Brain microvascular endothelial cell (primary cell): Measurements from ENCODE around the gene VPS13D.

Experiments used
- DNase-seq: peaks from one replicate; pipeline ENCODE4 v3.0.0-alpha.2; 2020
- H3K27ac ChIP-seq: fragments of 250-450 bp; sonication (Bioruptor Pico); 2 replicates; pipeline ENCODE4 v1.5.1; 2020; ENCODE audit warnings: mild to moderate bottlenecking, moderate library complexity
- H3K27me3 ChIP-seq: fragments of 250-450 bp; sonication (Bioruptor Pico); replicated peaks from 2 replicates; pipeline ENCODE4 v1.5.1; 2020; ENCODE audit warnings: mild to moderate bottlenecking
- H3K36me3 ChIP-seq: fragments of 250-450 bp; sonication (Bioruptor Pico); replicated peaks from 2 replicates; pipeline ENCODE4 v1.5.1; 2020; ENCODE audit warnings: mild to moderate bottlenecking
- H3K4me3 ChIP-seq: 2 replicates; pipeline ENCODE4 v1.5.1; 2011; ENCODE audit warnings: low read depth, mild to moderate bottlenecking, control low read depth, low read length, moderate library complexity
- in situ Hi-C: cut with HindIII; loops from 2 replicates; pipeline ENCODE4 v1.10.0; 2017; ENCODE audit warnings: low sequenced_read_pairs, low pct_ligation_motif_present
- TF ChIP-seq, protein P1 (sequence below): IDR thresholded peaks from 2 replicates; pipeline ENCODE4 v1.5.1; 2011; ENCODE audit warnings: low read depth, mild to moderate bottlenecking, moderate library complexity, low read length, control low read depth, inconsistent platforms; ENCODE audit errors: missing control alignments

VPS13D gene

DNA sequence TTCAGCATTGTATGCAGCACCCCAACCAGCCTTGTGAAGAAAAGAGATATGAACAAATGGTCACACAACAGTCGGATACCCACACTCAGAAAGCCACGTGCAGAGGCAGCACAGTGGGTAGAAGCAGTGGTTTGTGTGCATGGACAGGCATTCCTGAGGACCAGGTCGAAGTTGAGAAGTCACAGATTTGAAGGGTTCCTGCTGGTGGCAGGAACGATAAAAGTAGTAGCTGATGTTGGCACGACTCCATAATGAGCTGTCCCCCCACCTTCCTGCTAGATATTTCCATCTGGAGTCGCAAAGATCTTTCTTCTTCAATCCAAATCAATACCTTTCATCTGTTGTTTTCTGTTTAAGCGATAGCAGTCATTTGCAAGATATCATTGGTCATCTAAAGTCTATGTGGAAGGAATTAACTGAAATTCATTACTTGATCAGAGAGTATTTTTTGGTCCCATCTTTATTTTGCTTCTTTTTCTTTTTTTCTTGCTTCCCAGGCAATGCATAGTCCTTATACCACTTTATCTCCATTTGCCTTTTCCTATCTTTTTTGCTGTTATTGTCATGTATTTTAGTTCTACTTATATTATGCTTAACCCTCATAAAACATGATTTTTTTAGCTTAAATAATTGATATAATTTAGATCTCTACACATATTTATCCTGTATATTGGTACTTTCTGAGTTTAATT lies 211.7 kb downstream of the VPS13D start:
- TF ChIP-seq, protein P1, sequence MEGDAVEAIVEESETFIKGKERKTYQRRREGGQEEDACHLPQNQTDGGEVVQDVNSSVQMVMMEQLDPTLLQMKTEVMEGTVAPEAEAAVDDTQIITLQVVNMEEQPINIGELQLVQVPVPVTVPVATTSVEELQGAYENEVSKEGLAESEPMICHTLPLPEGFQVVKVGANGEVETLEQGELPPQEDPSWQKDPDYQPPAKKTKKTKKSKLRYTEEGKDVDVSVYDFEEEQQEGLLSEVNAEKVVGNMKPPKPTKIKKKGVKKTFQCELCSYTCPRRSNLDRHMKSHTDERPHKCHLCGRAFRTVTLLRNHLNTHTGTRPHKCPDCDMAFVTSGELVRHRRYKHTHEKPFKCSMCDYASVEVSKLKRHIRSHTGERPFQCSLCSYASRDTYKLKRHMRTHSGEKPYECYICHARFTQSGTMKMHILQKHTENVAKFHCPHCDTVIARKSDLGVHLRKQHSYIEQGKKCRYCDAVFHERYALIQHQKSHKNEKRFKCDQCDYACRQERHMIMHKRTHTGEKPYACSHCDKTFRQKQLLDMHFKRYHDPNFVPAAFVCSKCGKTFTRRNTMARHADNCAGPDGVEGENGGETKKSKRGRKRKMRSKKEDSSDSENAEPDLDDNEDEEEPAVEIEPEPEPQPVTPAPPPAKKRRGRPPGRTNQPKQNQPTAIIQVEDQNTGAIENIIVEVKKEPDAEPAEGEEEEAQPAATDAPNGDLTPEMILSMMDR = no peak
- in situ Hi-C loops = no loop called here
- no peaks in the 10 kb centered on the region for H3K27me3 ChIP-seq
- DNase-seq = no peak
- no peaks in the 10 kb centered on the region for H3K36me3 ChIP-seq
- no peak overlapping the region for H3K27ac ChIP-seq
- H3K4me3 ChIP-seq = no peak overlapping the region

DNA sequence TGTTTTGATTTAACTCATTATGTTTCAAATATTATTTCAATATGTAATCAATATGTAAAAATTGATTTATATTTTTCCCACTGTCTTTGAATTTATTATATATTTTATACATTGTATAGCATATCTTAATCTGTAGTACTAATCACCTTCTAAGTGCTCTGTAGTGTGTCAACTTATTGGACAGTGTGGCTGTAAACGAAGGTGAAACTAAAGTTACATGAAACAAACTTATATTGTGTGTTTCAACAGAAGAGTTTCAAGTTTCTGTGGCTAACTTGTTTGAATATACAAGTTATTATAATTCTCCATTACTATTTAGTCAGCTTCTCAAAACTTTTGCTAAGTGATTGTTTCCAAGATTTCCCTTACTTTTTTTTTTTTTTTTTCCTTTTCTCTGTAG lies 212.4 kb downstream of the VPS13D start:
- Histone ChIP-seq H3K4me3 (no peak overlapping the region), H3K27ac (no peak overlapping the region), H3K36me3 (no peaks in the 10 kb centered on the region), H3K27me3 (no peaks in the 10 kb centered on the region)
- TF ChIP-seq, protein P1 = no peak
- in situ Hi-C loops = no loop called here
- no peak for DNase-seq

DNA sequence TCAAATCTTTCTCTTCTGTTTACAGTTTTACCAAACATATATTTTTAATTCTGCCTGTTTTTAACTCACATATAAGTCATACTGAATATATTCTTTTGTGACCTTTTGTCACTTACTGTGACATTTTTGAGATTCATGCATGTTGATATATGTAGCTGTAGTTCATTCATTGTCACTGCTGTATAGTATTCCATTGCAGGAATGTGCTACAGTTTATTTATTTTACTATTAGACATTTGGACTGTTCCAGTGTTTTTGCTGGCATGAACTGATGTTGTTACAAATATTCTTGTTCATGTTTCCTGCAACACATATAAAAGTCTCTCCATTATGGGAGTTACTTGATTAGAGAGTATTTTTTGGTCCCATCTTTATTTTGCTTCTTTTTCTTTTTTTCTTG lies 213.3 kb downstream of the VPS13D start:
- no peak overlapping the region for H3K4me3 ChIP-seq
- DNase-seq = no peak
- H3K27me3 ChIP-seq = no peaks in the 10 kb centered on the region
- no peaks in the 10 kb centered on the region for H3K36me3 ChIP-seq
- in situ Hi-C loops = no loop called here
- H3K27ac ChIP-seq = no peak overlapping the region
- TF ChIP-seq, protein P1 = no peak

DNA sequence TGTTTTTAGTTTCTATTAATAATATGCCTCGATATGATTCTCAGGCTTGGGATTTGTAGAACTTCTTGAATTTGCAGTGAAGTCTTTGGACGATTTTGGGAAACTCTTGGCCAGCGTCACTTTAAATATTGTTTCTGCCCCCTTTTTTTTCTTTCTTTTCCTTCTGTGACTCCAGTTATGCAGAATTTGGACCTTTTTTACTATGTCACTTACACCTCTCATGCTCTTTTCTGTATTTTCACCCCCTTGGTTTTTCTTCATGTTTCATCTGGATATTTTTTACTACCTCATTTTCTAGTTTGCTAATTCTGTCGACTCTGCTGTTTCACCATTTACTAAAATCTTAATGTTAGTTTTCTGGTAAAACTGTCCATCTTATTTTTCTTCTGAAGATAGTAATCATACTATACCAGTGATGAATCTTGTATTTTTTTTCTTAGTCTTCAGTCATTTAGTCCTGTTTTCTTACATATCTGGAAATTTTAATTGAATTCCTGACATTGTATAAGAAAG lies 214.6 kb downstream of the VPS13D start:
- H3K4me3 ChIP-seq = no peak overlapping the region
- in situ Hi-C loops = no loop called here
- no peak overlapping the region for H3K27ac ChIP-seq
- TF ChIP-seq, protein P1 = no peak
- no peaks in the 10 kb centered on the region for H3K27me3 ChIP-seq
- DNase-seq = no peak
- no peaks in the 10 kb centered on the region for H3K36me3 ChIP-seq

DNA sequence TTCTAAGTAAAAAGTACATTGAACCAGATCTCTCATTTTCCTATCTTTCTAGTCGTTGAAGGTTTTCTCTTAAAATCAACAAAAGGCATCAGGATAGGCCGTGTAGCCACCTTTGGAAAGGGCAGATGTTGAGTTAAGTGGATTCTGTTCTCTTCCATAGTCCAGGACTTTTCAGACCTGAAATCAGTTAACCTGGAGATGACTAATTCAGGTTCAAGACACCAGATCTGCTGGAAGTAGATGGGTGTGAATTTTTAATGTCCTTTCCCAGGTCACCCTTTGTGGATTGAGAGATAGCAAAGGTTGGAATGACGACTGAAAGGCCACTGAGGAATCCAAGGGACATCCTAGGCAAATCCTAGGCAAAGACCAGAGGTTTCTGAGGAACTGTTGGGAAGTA lies 215.4 kb downstream of the VPS13D start:
- no peak for DNase-seq
- Histone ChIP-seq H3K27me3 (no peaks in the 10 kb centered on the region), H3K4me3 (no peak overlapping the region), H3K36me3 (peaks cover 2% of the 10 kb centered on the region), H3K27ac (no peak overlapping the region)
- TF ChIP-seq, protein P1 = no peak
- in situ Hi-C loops = no loop called here

DNA sequence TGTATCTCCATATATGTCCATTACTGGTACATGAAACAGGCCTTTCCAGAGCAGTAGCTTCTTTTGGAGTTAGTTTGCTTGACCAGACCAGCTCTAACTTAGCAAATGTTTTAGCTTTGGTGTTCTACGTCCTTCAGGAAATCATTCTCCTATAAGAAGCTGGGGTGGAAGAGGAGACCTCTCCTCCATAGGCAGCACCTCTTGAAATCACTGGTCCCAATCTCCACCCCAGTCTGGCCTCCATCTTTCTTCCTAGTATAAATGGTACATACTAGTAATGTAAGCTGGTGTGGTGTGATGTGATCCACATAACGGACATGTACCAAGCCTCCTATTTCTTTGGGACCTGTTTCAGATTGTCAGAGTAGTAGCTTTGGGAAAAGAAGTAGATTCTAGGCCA lies 216.8 kb downstream of the VPS13D start:
- in situ Hi-C loops = no loop called here
- DNase-seq = no peak
- Histone ChIP-seq H3K27ac (peak overlapping the region; percentile 94), H3K4me3 (no peak overlapping the region), H3K36me3 (peaks cover 6% of the 10 kb centered on the region), H3K27me3 (no peaks in the 10 kb centered on the region)
- TF ChIP-seq, protein P1 = no peak
